ENCODE results near the gene KCNJ16.

DNA sequence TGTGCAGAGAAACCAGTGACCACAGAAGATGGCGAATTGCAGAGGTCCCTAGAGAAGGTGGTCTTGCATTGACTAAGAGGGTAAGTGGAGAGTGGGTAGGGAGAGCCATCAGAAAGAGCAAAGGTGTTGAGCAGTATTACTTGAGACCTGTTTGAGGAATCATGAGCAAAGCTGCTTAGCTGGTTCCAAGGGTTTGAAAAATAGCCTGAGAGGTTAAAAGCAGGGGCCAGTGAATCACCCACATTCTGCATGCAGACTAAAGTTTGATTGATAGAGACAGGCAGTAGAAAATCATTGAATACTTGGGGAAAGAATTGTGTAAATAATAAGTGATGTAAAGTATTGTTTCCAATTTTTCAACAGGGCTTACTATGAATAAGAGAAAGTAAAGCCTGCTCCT lies 34.0 kb upstream of the KCNJ16 start:
- TF ChIP-seq BHLHE40 (IDR thresholded peaks at IDR 0.05; ENCODE audit: low read depth, low read length) (no peak), NFE2L2 (conservative IDR thresholded peaks at IDR 0.05; ENCODE audit: low read length) (no peak), HDAC2 (IDR thresholded peaks at IDR 0.05) (no peak), RAD21 (conservative IDR thresholded peaks at IDR 0.05 in 1 of 2, IDR thresholded peaks at IDR 0.05 in 1 of 2) (no peak), JUN (IDR thresholded peaks at IDR 0.05) (no peak), USF2 (IDR thresholded peaks at IDR 0.05) (no peak), POLR2A (IDR thresholded peaks at IDR 0.05; ENCODE audit: low read length) (no peak)
- TF ChIP-seq, protein P1, sequence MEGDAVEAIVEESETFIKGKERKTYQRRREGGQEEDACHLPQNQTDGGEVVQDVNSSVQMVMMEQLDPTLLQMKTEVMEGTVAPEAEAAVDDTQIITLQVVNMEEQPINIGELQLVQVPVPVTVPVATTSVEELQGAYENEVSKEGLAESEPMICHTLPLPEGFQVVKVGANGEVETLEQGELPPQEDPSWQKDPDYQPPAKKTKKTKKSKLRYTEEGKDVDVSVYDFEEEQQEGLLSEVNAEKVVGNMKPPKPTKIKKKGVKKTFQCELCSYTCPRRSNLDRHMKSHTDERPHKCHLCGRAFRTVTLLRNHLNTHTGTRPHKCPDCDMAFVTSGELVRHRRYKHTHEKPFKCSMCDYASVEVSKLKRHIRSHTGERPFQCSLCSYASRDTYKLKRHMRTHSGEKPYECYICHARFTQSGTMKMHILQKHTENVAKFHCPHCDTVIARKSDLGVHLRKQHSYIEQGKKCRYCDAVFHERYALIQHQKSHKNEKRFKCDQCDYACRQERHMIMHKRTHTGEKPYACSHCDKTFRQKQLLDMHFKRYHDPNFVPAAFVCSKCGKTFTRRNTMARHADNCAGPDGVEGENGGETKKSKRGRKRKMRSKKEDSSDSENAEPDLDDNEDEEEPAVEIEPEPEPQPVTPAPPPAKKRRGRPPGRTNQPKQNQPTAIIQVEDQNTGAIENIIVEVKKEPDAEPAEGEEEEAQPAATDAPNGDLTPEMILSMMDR (IDR thresholded peaks at IDR 0.05): no peak
- TF ChIP-seq, protein P2, sequence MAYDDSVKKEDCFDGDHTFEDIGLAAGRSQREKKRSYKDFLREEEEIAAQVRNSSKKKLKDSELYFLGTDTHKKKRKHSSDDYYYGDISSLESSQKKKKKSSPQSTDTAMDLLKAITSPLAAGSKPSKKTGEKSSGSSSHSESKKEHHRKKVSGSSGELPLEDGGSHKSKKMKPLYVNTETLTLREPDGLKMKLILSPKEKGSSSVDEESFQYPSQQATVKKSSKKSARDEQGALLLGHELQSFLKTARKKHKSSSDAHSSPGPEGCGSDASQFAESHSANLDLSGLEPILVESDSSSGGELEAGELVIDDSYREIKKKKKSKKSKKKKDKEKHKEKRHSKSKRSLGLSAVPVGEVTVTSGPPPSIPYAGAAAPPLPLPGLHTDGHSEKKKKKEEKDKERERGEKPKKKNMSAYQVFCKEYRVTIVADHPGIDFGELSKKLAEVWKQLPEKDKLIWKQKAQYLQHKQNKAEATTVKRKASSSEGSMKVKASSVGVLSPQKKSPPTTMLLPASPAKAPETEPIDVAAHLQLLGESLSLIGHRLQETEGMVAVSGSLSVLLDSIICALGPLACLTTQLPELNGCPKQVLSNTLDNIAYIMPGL (CRISPR knock-in tag; IDR thresholded peaks at IDR 0.05; ENCODE audit: borderline replicate concordance): no peak

All from A549 (cell line).